Subcutaneous preadipocyte (primary cell): ENCODE data around the gene LIN28A. TPM values are rescaled to one million over a fixed set of nuclear protein-coding genes. Genes with fewer than 3 reads are reported as not detected.

ENCODE experiments used
- total RNA-seq: library from RNA; depleted of rRNA; stranded (reverse); fragments of >200 nt; gene quantifications from 2 replicates; pipeline ENCODE4 v1.2.3, GENCODE V29; 2012

Gene LIN28A, protein sequence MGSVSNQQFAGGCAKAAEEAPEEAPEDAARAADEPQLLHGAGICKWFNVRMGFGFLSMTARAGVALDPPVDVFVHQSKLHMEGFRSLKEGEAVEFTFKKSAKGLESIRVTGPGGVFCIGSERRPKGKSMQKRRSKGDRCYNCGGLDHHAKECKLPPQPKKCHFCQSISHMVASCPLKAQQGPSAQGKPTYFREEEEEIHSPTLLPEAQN
- not detected in 2 replicates for total RNA-seq

DNA sequence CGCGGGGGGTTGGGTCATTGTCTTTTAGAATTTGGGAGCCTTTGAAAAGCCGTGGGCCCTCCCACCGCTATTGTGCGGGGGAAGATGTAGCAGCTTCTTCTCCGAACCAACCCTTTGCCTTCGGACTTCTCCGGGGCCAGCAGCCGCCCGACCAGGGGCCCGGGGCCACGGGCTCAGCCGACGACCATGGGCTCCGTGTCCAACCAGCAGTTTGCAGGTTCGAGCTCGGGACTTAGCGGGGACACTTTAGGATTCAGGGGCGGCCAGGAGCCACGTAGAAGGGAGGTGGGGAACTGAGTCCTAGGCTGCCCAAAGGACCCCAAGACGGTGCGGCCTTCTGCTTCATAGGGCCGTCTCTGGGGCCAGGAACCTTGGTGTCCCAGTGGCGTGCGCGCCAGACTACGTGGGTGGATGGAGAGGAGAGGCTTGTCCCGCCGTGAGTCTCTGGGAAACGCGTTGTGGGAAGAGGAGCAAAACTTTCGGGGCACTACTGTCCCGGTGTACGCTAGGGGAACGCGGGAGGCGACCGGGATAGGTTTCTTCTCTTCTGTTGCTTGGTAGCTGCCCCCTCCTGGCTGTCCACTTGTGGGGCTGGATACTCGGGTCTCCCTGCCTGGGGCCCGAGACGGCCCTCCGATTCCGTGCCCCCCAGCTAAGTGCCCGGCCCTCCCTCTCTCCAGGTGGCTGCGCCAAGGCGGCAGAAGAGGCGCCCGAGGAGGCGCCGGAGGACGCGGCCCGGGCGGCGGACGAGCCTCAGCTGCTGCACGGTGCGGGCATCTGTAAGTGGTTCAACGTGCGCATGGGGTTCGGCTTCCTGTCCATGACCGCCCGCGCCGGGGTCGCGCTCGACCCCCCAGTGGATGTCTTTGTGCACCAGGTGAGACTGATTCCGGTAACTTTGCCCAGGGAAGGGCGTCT lies at the start of gene LIN28A:
LIN28A (plus strand) TSS at position 112 of the 918 bp plus-strand sequence; CDS start at position 187, 75 bp downstream.

DNA sequence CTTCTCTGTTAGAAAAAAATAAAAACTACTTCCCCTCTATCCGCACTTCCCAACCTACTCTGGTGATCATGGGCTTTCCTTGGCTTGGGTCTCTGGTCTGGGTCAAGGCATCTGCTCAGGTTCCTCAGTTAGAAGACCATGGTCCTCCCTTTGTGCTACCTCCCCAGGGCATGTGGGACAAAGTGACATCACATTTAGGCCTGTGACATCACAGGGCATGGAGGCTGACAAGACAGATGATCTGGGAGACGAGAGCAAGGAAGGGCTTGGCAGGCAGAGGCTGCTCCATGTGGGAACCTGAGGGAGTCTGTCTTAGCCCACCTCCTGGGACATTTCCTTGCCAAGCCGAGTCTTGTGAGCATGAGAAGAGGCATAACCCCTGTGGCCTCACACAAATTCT lies 38.0 kb upstream of the LIN28A start, which contains the start of gene ZNF683:
ZNF683 (minus strand) TSS at position 140 of the 400 bp plus-strand sequence. CDS start 4,179 bp downstream, outside the sequence.

DNA sequence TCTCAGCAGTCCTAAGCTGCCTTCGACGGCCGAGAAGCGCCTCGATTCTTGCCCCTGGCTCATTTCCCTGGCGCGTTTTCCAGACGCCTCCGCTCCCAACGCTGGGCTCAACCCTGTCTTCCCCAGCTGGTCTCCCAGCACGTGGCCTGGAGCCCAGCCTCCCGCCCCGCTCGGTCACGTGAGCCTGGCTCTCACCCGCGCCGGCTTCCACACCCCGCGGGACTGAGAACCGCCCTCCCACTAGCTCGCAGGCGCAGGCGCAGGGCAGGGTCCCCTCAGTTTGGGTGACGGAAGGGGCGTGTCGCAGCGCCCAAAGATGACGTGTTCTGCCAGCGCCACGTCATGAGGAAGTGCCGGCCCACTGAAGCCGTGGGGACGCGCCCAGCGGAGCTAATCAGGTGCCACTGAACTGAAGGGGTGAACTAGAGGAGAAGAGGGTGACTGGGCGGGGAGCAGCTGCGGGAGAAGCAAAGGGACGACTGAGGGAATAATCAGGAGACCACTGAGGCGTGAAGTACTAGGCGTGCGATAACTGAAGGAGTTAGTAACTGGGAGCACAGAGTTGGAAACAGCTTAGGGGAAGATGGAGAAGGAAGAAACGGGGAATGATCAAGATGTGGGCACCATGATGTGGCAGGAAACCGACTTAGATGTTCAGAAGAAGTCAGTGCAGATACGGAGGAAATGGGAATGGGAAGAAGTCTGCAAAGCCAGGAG lies 21.5 kb downstream of the LIN28A start, which contains the start of gene DHDDS:
DHDDS (plus strand) TSS at position 343 of the 717 bp plus-strand sequence. CDS start 625 bp downstream, outside the sequence.

DNA sequence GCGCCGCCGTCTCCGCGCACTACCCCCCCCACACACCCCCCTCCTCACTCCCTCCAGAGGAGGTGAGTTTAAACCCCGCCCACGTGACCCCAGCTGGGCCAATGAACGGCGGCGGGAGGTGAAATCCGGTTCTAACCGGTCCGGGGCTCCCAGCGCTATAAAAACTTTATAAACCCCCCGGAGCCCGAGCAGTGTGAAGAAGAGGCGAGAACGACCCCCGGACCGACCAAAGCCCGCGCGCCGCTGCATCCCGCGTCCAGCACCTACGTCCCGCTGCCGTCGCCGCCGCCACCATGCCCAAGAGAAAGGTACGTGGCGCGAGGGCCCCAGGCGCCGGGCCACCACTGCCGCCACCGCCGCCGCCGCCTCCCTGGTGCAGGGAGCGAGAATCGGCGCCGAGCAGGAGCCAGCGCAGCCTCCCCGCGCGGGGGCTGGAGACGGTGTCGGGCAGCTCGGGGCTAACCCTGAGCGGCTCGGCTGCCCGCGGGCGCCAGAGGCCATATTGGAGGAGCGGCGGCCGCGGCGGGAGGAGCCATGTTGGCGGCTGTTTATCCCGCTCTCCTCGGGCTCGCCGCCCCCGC lies 61.8 kb downstream of the LIN28A start, which contains the start of gene HMGN2:
HMGN2 (plus strand) TSS at position 121 of the 581 bp plus-strand sequence; CDS start at position 294, 173 bp downstream.

Other genes with a start within 250 kb of the LIN28A start
- not detected in 2 replicates for gene C1orf232, start 241.9 kb upstream of the LIN28A start, total RNA-seq
- gene ZNF593, start 240.9 kb upstream of the LIN28A start, total RNA-seq = 23.7 and 37.5 TPM in 2 replicates
- gene ZNF593OS, start 239.0 kb upstream of the LIN28A start, total RNA-seq = under 0.01 TPM in 1 of 2 replicates, not detected in the other
- under 0.01 TPM in 1 of 2 replicates, not detected in the other for gene CNKSR1, start 233.3 kb upstream of the LIN28A start, total RNA-seq
- not detected in 2 replicates for gene CATSPER4, start 220.2 kb upstream of the LIN28A start, total RNA-seq
- 6.6 and 15.6 TPM in 2 replicates for gene CEP85, start 176.6 kb upstream of the LIN28A start, total RNA-seq
- 66.3 and 69.1 TPM in 2 replicates for gene SH3BGRL3, start 130.7 kb upstream of the LIN28A start, total RNA-seq
- gene UBXN11, start 104.2 kb upstream of the LIN28A start, total RNA-seq = 6.5 and 8.8 TPM in 2 replicates
- 0.98 TPM in 1 of 2 replicates, not detected in the other for gene CD52, start 92.9 kb upstream of the LIN28A start, total RNA-seq
- not detected in 2 replicates for gene CRYBG2, start 56.7 kb upstream of the LIN28A start, total RNA-seq
- not detected in 2 replicates for gene ZNF683, start 38.1 kb upstream of the LIN28A start, total RNA-seq
- gene DHDDS, start 21.5 kb downstream of the LIN28A start, total RNA-seq = 49.6 and 49.9 TPM in 2 replicates
- gene HMGN2, start 61.6 kb downstream of the LIN28A start, total RNA-seq = 273 and 293 TPM in 2 replicates
- gene RPS6KA1, start 118.9 kb downstream of the LIN28A start, total RNA-seq = 3.7 and 7.0 TPM in 2 replicates